Measurements from ENCODE around the gene BRCC3.

The BRCC3 gene

DNA sequence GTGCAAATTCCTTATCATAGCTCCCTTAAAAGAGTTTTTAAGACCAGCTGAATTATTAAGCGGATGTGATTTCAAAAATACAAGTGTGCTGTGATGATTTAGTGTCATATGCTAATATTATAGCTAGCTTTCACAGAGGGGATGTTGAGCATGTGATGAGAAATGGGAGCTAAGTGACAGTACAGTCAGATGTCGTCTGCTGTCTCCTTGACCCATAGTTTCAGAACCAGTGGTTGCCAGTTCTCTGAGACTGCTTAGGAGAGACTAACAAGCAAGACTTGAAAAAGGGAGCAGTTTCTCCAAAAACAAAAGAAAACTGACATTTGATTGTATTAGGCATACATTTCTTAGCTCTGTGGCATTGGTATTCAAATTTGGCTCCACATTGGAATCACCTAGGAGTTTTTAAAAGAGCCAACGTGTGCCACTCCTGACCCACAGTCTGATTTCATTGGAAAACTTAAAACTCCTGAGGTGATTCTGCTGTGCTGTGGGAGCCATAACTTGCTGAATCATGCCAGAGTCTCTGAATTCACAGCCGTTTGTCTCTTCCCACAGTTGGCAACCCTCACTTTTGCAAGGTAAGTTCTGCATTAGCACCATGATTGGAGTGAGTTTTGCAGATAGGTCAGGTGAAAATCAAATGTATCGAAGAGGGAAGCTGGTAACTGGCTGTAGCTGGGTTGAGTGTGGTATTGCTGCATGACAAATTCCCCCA lies 24.3 kb upstream of the BRCC3 start:
- Histone ChIP-seq H3K4me3 (ENCODE audit: low read length) (no peak overlapping the region), H3K27me3 (ENCODE audit: insufficient read depth, low read length) (no peaks in the 10 kb centered on the region), H3K9me3 (ENCODE audit: low read length) (no peaks in the 10 kb centered on the region), H3K4me1 (ENCODE audit: insufficient read depth, low read length) (no peaks in the 10 kb centered on the region), H3K36me3 (ENCODE audit: insufficient read depth, low read length) (peaks cover 1% of the 10 kb centered on the region), H2AFZ (ENCODE audit: low read depth, low read length) (no peak overlapping the region)

DNA sequence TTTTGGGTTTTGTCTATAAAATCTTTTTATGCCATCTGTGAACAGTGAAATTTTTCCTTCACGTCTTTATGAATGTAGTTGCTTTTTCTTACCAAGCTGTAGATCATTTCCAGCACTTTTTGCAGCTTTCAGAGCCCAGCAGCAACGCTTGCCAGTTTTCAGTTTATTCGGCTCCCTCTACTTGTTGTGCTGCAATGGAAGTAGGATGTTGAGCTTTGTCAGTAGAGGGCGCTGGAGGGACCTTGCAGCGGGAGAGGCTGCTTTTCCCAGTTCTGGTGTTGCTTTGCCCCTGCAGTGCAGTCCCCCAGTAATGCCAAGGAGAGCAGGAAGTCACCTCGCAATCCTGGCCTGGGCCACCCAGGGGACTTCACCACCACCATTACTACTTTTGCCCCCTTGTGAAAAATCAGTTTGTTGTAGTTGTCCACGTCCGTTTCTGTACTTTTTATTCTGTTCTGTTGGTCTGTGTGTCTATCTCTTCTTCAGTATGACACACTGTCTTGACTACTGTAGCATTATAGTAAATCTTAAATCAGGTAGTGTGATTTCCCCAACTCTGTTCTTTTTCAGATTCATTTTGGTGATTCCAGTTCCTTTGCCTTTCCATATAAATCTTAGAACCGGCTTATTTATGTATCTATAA lies 22.2 kb upstream of the BRCC3 start:
- no peak overlapping the region for H3K4me3 ChIP-seq (ENCODE audit: low read length)
- no peak overlapping the region for H2AFZ ChIP-seq (ENCODE audit: low read depth, low read length)
- H3K36me3 ChIP-seq (ENCODE audit: insufficient read depth, low read length) = peaks cover 1% of the 10 kb centered on the region
- no peaks in the 10 kb centered on the region for H3K4me1 ChIP-seq (ENCODE audit: insufficient read depth, low read length)
- no peaks in the 10 kb centered on the region for H3K9me3 ChIP-seq (ENCODE audit: low read length)
- H3K27me3 ChIP-seq (ENCODE audit: insufficient read depth, low read length) = no peaks in the 10 kb centered on the region

DNA sequence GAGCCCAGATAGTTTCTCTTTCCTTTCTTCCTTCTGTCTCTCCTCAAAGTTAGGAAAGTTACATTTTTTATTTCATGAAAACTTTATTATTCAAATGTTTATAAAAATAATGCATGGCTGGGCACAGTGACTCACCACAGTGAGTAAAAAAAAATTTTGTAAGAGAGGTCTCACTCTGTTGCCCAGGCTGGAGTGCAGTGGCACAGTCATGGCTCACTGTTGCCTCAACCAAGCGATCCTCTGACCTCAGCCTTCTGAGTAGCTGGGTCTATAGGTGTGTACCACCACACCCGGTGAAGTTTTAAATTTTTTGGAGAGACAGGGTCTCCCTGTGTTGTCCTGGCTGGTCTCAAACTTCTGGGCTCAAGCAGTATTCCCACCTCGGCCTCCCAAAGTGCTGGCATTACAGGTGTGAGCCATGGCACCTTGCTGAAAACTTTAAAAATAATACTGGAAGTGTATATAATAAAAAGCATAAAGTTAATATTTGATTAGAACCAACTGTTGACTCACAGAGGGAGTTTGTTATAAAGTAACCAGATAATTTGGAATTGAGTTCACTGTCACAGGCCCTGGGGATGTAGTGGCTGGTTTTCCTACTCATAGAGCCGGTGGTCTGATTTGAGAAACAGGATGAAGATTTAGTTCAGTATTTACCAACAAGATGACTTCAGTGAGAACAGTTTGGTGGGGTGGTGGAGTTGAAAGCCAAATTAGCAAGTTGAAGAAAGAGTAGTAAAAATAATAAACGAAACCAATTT lies 18.4 kb upstream of the BRCC3 start:
- no peak overlapping the region for H3K4me3 ChIP-seq (ENCODE audit: low read length)
- no peak overlapping the region for H2AFZ ChIP-seq (ENCODE audit: low read depth, low read length)
- no peaks in the 10 kb centered on the region for H3K4me1 ChIP-seq (ENCODE audit: insufficient read depth, low read length)
- H3K36me3 ChIP-seq (ENCODE audit: insufficient read depth, low read length) = no peaks in the 10 kb centered on the region
- no peaks in the 10 kb centered on the region for H3K27me3 ChIP-seq (ENCODE audit: insufficient read depth, low read length)
- no peaks in the 10 kb centered on the region for H3K9me3 ChIP-seq (ENCODE audit: low read length)

DNA sequence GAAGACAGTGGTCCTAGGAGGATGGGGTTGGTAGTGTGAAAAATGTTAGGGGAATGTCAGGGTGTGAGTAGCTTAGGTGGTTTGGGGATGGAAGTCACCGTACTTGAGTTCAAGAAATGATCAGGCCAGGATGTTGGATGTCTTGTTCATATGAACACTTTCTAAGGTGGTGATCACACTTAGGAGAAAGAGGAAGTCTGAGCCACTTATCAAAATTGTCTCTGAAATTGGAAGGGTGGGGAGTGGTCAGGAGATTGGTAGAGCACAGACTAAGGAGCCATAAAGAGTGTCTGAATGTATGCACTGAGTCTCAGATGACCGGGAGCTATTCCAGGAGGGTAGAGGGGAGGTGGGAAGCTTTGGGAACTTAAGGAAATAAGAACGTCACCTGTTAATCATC lies 17.7 kb upstream of the BRCC3 start:
- Histone ChIP-seq H3K27me3 (ENCODE audit: insufficient read depth, low read length) (no peaks in the 10 kb centered on the region), H3K9me3 (ENCODE audit: low read length) (no peaks in the 10 kb centered on the region), H3K4me3 (ENCODE audit: low read length) (no peak overlapping the region), H3K36me3 (ENCODE audit: insufficient read depth, low read length) (no peaks in the 10 kb centered on the region), H2AFZ (ENCODE audit: low read depth, low read length) (no peak overlapping the region), H3K4me1 (ENCODE audit: insufficient read depth, low read length) (no peaks in the 10 kb centered on the region)

GRCh38 chrX:155054255-155054654 lies 17.1 kb upstream of the BRCC3 start:
- H2AFZ ChIP-seq (ENCODE audit: low read depth, low read length) = no peak overlapping the region
- no peaks in the 10 kb centered on the region for H3K27me3 ChIP-seq (ENCODE audit: insufficient read depth, low read length)
- no peaks in the 10 kb centered on the region for H3K36me3 ChIP-seq (ENCODE audit: insufficient read depth, low read length)
- H3K4me3 ChIP-seq (ENCODE audit: low read length) = no peak overlapping the region
- H3K4me1 ChIP-seq (ENCODE audit: insufficient read depth, low read length) = no peaks in the 10 kb centered on the region
- no peaks in the 10 kb centered on the region for H3K9me3 ChIP-seq (ENCODE audit: low read length)

GRCh38 chrX:155055494-155055893 lies 15.8 kb upstream of the BRCC3 start:
- Histone ChIP-seq H3K36me3 (ENCODE audit: insufficient read depth, low read length) (no peaks in the 10 kb centered on the region), H3K4me1 (ENCODE audit: insufficient read depth, low read length) (no peaks in the 10 kb centered on the region)

DNA sequence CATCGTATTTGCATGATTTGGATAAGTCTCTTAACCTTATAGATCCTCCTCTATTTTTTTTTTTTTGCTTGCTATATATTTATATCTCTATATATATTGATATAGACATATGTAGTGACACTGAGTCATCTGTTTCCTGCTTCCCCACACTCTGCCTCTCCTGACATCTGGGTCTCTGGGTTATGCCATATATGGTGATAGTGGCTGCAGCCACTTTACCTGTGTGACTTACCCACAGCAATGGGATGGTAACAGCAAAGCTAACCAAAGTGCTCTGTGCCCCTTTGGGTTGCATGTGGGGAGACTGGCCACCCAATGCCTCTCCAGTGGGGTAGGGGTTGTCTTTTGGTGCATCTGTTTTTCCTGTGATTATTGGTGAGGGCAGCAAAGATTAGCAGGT lies 14.8 kb upstream of the BRCC3 start:
- Histone ChIP-seq H3K9me3 (ENCODE audit: low read length) (no peaks in the 10 kb centered on the region), H3K27me3 (ENCODE audit: insufficient read depth, low read length) (no peaks in the 10 kb centered on the region), H3K36me3 (ENCODE audit: insufficient read depth, low read length) (no peaks in the 10 kb centered on the region), H2AFZ (ENCODE audit: low read depth, low read length) (no peak overlapping the region), H3K4me3 (ENCODE audit: low read length) (no peak overlapping the region), H3K4me1 (ENCODE audit: insufficient read depth, low read length) (no peaks in the 10 kb centered on the region)

More at GRCh38 chrX:155055494-155055893, 15.8 kb upstream of the BRCC3 start:
- no peaks in the 10 kb centered on the region for H3K27me3 ChIP-seq (ENCODE audit: insufficient read depth, low read length)
- H3K9me3 ChIP-seq (ENCODE audit: low read length) = no peaks in the 10 kb centered on the region
- H2AFZ ChIP-seq (ENCODE audit: low read depth, low read length) = no peak overlapping the region
- H3K4me3 ChIP-seq (ENCODE audit: low read length) = no peak overlapping the region

DNA sequence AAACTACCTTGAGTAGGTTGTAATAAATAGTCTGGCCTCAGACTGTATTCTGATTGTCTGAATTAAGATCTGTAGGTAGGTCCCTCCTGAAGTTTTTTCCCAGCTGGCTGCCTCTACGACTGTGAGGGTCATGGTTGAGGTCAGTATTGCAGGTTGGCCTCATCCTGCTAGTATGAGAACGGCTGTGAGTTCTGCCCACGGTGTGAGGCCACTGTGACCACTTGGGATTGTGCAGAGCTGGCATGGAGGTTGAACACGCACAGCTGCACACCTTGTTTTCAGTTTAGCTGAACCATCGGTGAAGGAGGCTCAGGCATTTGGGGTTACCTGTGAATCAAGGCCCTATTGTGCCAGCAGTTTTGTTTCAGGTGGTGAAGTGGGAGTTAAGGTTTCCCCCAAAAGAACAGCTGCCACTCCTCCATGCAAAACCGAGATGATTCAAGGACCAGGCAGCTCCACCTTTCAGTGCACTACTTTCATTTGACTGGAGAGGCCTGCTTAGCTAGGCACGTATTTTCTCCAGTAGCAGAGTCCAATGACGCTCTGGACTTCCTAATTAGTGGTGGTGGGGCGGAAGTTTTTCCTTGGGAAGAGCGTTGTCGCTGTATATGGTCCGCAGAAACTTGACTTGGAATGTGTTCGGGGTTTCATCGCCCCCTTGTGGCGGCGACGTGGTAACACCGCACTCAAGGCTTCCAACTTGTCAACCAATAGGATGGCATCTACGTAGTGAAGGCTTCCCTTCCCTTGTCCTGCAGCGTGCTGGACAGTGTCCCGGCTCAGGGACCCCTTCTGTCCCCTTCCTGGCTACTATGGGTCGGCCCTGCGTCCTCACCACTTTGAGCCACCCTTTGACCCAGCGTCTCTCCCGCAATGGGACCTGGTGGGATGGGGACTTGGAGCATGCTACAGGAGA lies 14.2 kb upstream of the BRCC3 start:
- no peaks in the 10 kb centered on the region for H3K9me3 ChIP-seq (ENCODE audit: low read length)
- no peak overlapping the region for H3K4me3 ChIP-seq (ENCODE audit: low read length)
- H3K36me3 ChIP-seq (ENCODE audit: insufficient read depth, low read length) = no peaks in the 10 kb centered on the region
- no peaks in the 10 kb centered on the region for H3K4me1 ChIP-seq (ENCODE audit: insufficient read depth, low read length)
- no peak overlapping the region for H2AFZ ChIP-seq (ENCODE audit: low read depth, low read length)
- no peaks in the 10 kb centered on the region for H3K27me3 ChIP-seq (ENCODE audit: insufficient read depth, low read length)

DNA sequence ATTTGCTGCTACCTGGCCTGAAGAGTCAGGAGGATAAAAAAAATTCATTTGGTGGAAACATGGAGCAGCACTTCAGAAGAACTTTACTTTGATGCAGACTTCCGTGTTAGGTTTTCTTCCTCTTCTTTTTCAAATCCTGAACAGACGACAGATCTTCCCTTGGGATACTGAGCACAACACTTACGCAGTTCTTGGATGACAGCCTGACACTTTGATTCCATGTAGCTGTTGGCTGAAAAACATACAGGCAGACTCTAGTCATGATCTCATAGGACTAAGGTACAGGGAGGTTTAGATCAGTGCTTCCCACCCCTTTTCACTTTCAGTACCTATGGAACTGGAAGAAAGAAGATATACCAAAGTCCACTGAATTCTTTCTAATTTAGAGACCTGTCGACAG lies 9.5 kb upstream of the BRCC3 start:
- H3K4me1 ChIP-seq (ENCODE audit: insufficient read depth, low read length) = no peaks in the 10 kb centered on the region
- no peak overlapping the region for H2AFZ ChIP-seq (ENCODE audit: low read depth, low read length)
- no peaks in the 10 kb centered on the region for H3K27me3 ChIP-seq (ENCODE audit: insufficient read depth, low read length)
- H3K36me3 ChIP-seq (ENCODE audit: insufficient read depth, low read length) = no peaks in the 10 kb centered on the region
- H3K4me3 ChIP-seq (ENCODE audit: low read length) = no peak overlapping the region
- no peaks in the 10 kb centered on the region for H3K9me3 ChIP-seq (ENCODE audit: low read length)

- Histone ChIP-seq H2AFZ (ENCODE audit: low read depth, low read length) (no peak overlapping the region), H3K36me3 (ENCODE audit: insufficient read depth, low read length) (no peaks in the 10 kb centered on the region), H3K9me3 (ENCODE audit: low read length) (no peaks in the 10 kb centered on the region), H3K4me1 (ENCODE audit: insufficient read depth, low read length) (peaks cover 8% of the 10 kb centered on the region), H3K4me3 (ENCODE audit: low read length) (no peak overlapping the region), H3K27me3 (ENCODE audit: insufficient read depth, low read length) (no peaks in the 10 kb centered on the region)
Measured at GRCh38 chrX:155065035-155065734, 6.1 kb upstream of the BRCC3 start.

- Histone ChIP-seq H3K4me1 (ENCODE audit: insufficient read depth, low read length) (peaks cover 8% of the 10 kb centered on the region), H3K4me3 (ENCODE audit: low read length) (no peak overlapping the region), H2AFZ (ENCODE audit: low read depth, low read length) (no peak overlapping the region), H3K9me3 (ENCODE audit: low read length) (no peaks in the 10 kb centered on the region), H3K27me3 (ENCODE audit: insufficient read depth, low read length) (no peaks in the 10 kb centered on the region), H3K36me3 (ENCODE audit: insufficient read depth, low read length) (no peaks in the 10 kb centered on the region)
Measured at GRCh38 chrX:155068165-155068564, 3.1 kb upstream of the BRCC3 start.

- Histone ChIP-seq H2AFZ (ENCODE audit: low read depth, low read length) (no peak overlapping the region), H3K4me1 (ENCODE audit: insufficient read depth, low read length) (peaks cover 8% of the 10 kb centered on the region), H3K4me3 (ENCODE audit: low read length) (peak overlapping the region; percentile 69), H3K36me3 (ENCODE audit: insufficient read depth, low read length) (no peaks in the 10 kb centered on the region), H3K9me3 (ENCODE audit: low read length) (no peaks in the 10 kb centered on the region), H3K27me3 (ENCODE audit: insufficient read depth, low read length) (no peaks in the 10 kb centered on the region)
Measured at GRCh38 chrX:155069414-155069813, 1.9 kb upstream of the BRCC3 start.
